HG03175 (cell line): ENCODE measurements around the gene NMUR1.
A peak's percentile ranks its signal among the peaks of the same experiment; 100 is the strongest.

Experiments
- ATAC-seq: cut with Tn5 transposase; IDR thresholded peaks from one replicate; pipeline ENCODE4 v1.9.1; 2021; ENCODE audit warnings: mild to moderate bottlenecking, moderate library complexity; ENCODE audit not compliant: unreplicated experiment

The NMUR1 gene

GRCh38 chr2:231526341-231527090 is 3.7 kb downstream of the NMUR1 start:
- ATAC-seq = no peak

- no peak for ATAC-seq
Observed at GRCh38 chr2:231525248-231526163, 4.7 kb downstream of the NMUR1 start.

GRCh38 chr2:231524477-231525247 is 5.6 kb downstream of the NMUR1 start:
- ATAC-seq = no peak

- ATAC-seq = no peak
Observed at GRCh38 chr2:231523451-231524285, 6.6 kb downstream of the NMUR1 start.

- no peak for ATAC-seq
Observed at GRCh38 chr2:231522418-231523180, 7.6 kb downstream of the NMUR1 start.

- ATAC-seq = no peak
Observed at GRCh38 chr2:231521443-231521842, 8.8 kb downstream of the NMUR1 start.

- ATAC-seq = no peak
Observed at GRCh38 chr2:231519975-231520555, 10.2 kb downstream of the NMUR1 start.

GRCh38 chr2:231518771-231519170 is 11.5 kb downstream of the NMUR1 start:
- ATAC-seq = no peak

- no peak for ATAC-seq
Observed at GRCh38 chr2:231515603-231516002, 14.6 kb downstream of the NMUR1 start.

- ATAC-seq = no peak
Observed at GRCh38 chr2:231514951-231515297, 15.3 kb downstream of the NMUR1 start.

GRCh38 chr2:231514225-231514950 is 15.9 kb downstream of the NMUR1 start:
- ATAC-seq = peak; percentile 98

GRCh38 chr2:231513746-231514224 is 16.5 kb downstream of the NMUR1 start:
- no peak for ATAC-seq

- no peak for ATAC-seq
Observed at GRCh38 chr2:231512222-231512621, 18.0 kb downstream of the NMUR1 start.

GRCh38 chr2:231503766-231504165 is 26.5 kb downstream of the NMUR1 start:
- no peak for ATAC-seq

- no peak for ATAC-seq
Observed at GRCh38 chr2:231502596-231502995, 27.6 kb downstream of the NMUR1 start.

GRCh38 chr2:231497651-231498050 is 32.6 kb downstream of the NMUR1 start:
- no peak for ATAC-seq

GRCh38 chr2:231494669-231495068 is 35.6 kb downstream of the NMUR1 start:
- no peak for ATAC-seq

- no peak for ATAC-seq
Observed at GRCh38 chr2:231490801-231491200, 39.4 kb downstream of the NMUR1 start.

GRCh38 chr2:231489990-231490389 is 40.3 kb downstream of the NMUR1 start:
- ATAC-seq = no peak
